ENCODE results near the gene RAB8B. TPM values are rescaled to one million over a fixed set of nuclear protein-coding genes. Genes with fewer than 3 reads are reported as not detected.

Gene RAB8B
- total and polyA plus RNA-seq, 4 donors: 34.4 to 104 (median 53.5) TPM

- Histone ChIP-seq H3K4me1 (ENCODE audit: control insufficient read depth, insufficient read depth, low read length) (peaks cover 4% of the 10 kb centered on the region), H3K27ac (ENCODE audit: low read depth, low read length) (no peak overlapping the region), H3K27me3 (ENCODE audit: control insufficient read depth, insufficient read depth, low read length) (no peaks in the 10 kb centered on the region), H3K36me3 (ENCODE audit: control insufficient read depth, insufficient read depth, low read length) (no peaks in the 10 kb centered on the region), H3K9me3 (ENCODE audit: control insufficient read depth, insufficient read depth, low read length) (no peaks in the 10 kb centered on the region), H3K4me3 (ENCODE audit: low read depth, low read length) (no peak overlapping the region)
- DNase-seq (ENCODE audit: low read depth in 4 of 6, low spot score in 6 of 6): no peak
- 72% methylated on average over 3 of the region's 3 CpGs for WGBS (ENCODE audit: insufficient coverage)
These were observed 85.0 kb downstream of the RAB8B start for GRCh38 chr15:63274427-63274826.

GRCh38 chr15:63276342-63277037, 87.1 kb downstream of the RAB8B start:
- 15% methylated on average over 6 of the region's 11 CpGs for WGBS (ENCODE audit: insufficient coverage)
- peak overlapping the region; percentile 88 for H3K4me3 ChIP-seq (ENCODE audit: low read depth, low read length)
- H3K27me3 ChIP-seq (ENCODE audit: control insufficient read depth, insufficient read depth, low read length): no peaks in the 10 kb centered on the region
- H3K27ac ChIP-seq (ENCODE audit: low read depth, low read length): peak overlapping the region; percentile 84
- H3K36me3 ChIP-seq (ENCODE audit: control insufficient read depth, insufficient read depth, low read length): peaks cover 3% of the 10 kb centered on the region
- H3K4me1 ChIP-seq (ENCODE audit: control insufficient read depth, insufficient read depth, low read length): peaks cover 4% of the 10 kb centered on the region
- H3K9me3 ChIP-seq (ENCODE audit: control insufficient read depth, insufficient read depth, low read length): no peaks in the 10 kb centered on the region
- peak in 2 of 6 donors; percentile 17 to 57 for DNase-seq (ENCODE audit: low read depth in 4 of 6, low spot score in 6 of 6)

GRCh38 chr15:63277038-63277892, 87.9 kb downstream of the RAB8B start, which contains the start of gene APH1B:
APH1B (plus strand) TSS chr15:63277605; CDS start chr15:63277624, 19 bp downstream.
- Histone ChIP-seq H3K27me3 (ENCODE audit: control insufficient read depth, insufficient read depth, low read length) (no peaks in the 10 kb centered on the region), H3K4me1 (ENCODE audit: control insufficient read depth, insufficient read depth, low read length) (peaks cover 4% of the 10 kb centered on the region), H3K36me3 (ENCODE audit: control insufficient read depth, insufficient read depth, low read length) (peaks cover 3% of the 10 kb centered on the region), H3K9me3 (ENCODE audit: control insufficient read depth, insufficient read depth, low read length) (no peaks in the 10 kb centered on the region), H3K4me3 (ENCODE audit: low read depth, low read length) (peak within 1 kb of the TSS; percentile 88), H3K27ac (ENCODE audit: low read depth, low read length) (peak within 1 kb of the TSS; percentile 84)
- WGBS (ENCODE audit: insufficient coverage): under 1% methylated on average over 71 of the region's 102 CpGs
- DNase-seq (ENCODE audit: low read depth in 4 of 6, low spot score in 6 of 6): peak in 5 of 6 donors; percentile 57 to 95 (median 66)

GRCh38 chr15:63277893-63278456, 88.6 kb downstream of the RAB8B start:
- Histone ChIP-seq H3K27ac (ENCODE audit: low read depth, low read length) (peak overlapping the region; percentile 84), H3K36me3 (ENCODE audit: control insufficient read depth, insufficient read depth, low read length) (peaks cover 3% of the 10 kb centered on the region), H3K27me3 (ENCODE audit: control insufficient read depth, insufficient read depth, low read length) (no peaks in the 10 kb centered on the region), H3K4me3 (ENCODE audit: low read depth, low read length) (peak overlapping the region; percentile 81), H3K4me1 (ENCODE audit: control insufficient read depth, insufficient read depth, low read length) (peaks cover 4% of the 10 kb centered on the region), H3K9me3 (ENCODE audit: control insufficient read depth, insufficient read depth, low read length) (no peaks in the 10 kb centered on the region)
- peak in 2 of 6 donors; percentile 41 to 69 for DNase-seq (ENCODE audit: low read depth in 4 of 6, low spot score in 6 of 6)
- 9% methylated on average over 8 of the region's 17 CpGs for WGBS (ENCODE audit: insufficient coverage)

- DNase-seq (ENCODE audit: low read depth in 4 of 6, low spot score in 6 of 6): no peak
- Histone ChIP-seq H3K27ac (ENCODE audit: low read depth, low read length) (no peak overlapping the region), H3K9me3 (ENCODE audit: control insufficient read depth, insufficient read depth, low read length) (no peaks in the 10 kb centered on the region), H3K4me3 (ENCODE audit: low read depth, low read length) (no peak overlapping the region), H3K36me3 (ENCODE audit: control insufficient read depth, insufficient read depth, low read length) (peaks cover 8% of the 10 kb centered on the region), H3K27me3 (ENCODE audit: control insufficient read depth, insufficient read depth, low read length) (no peaks in the 10 kb centered on the region), H3K4me1 (ENCODE audit: control insufficient read depth, insufficient read depth, low read length) (peaks cover 1% of the 10 kb centered on the region)
- 81% methylated on average over 4 of the region's 9 CpGs for WGBS (ENCODE audit: insufficient coverage)
These were observed 93.7 kb downstream of the RAB8B start for GRCh38 chr15:63283126-63283525.

GRCh38 chr15:63284335-63284734, 94.9 kb downstream of the RAB8B start:
- Histone ChIP-seq H3K27me3 (ENCODE audit: control insufficient read depth, insufficient read depth, low read length) (no peaks in the 10 kb centered on the region), H3K4me3 (ENCODE audit: low read depth, low read length) (no peak overlapping the region), H3K4me1 (ENCODE audit: control insufficient read depth, insufficient read depth, low read length) (no peaks in the 10 kb centered on the region), H3K36me3 (ENCODE audit: control insufficient read depth, insufficient read depth, low read length) (peaks cover 8% of the 10 kb centered on the region), H3K9me3 (ENCODE audit: control insufficient read depth, insufficient read depth, low read length) (no peaks in the 10 kb centered on the region), H3K27ac (ENCODE audit: low read depth, low read length) (no peak overlapping the region)
- DNase-seq (ENCODE audit: low read depth in 4 of 6, low spot score in 6 of 6): no peak
- WGBS (ENCODE audit: insufficient coverage): 100% methylated on average over 2 of the region's 6 CpGs

GRCh38 chr15:63287109-63287508, 97.7 kb downstream of the RAB8B start:
- no peaks in the 10 kb centered on the region for H3K9me3 ChIP-seq (ENCODE audit: control insufficient read depth, insufficient read depth, low read length)
- H3K27me3 ChIP-seq (ENCODE audit: control insufficient read depth, insufficient read depth, low read length): no peaks in the 10 kb centered on the region
- WGBS (ENCODE audit: insufficient coverage): 50% methylated on average over 2 of the region's 2 CpGs
- H3K4me3 ChIP-seq (ENCODE audit: low read depth, low read length): no peak overlapping the region
- no peak overlapping the region for H3K27ac ChIP-seq (ENCODE audit: low read depth, low read length)
- H3K4me1 ChIP-seq (ENCODE audit: control insufficient read depth, insufficient read depth, low read length): no peaks in the 10 kb centered on the region
- DNase-seq (ENCODE audit: low read depth in 4 of 6, low spot score in 6 of 6): no peak
- H3K36me3 ChIP-seq (ENCODE audit: control insufficient read depth, insufficient read depth, low read length): peaks cover 7% of the 10 kb centered on the region

GRCh38 chr15:63288342-63288741, 98.9 kb downstream of the RAB8B start:
- Histone ChIP-seq H3K27ac (ENCODE audit: low read depth, low read length) (no peak overlapping the region), H3K4me3 (ENCODE audit: low read depth, low read length) (no peak overlapping the region), H3K4me1 (ENCODE audit: control insufficient read depth, insufficient read depth, low read length) (no peaks in the 10 kb centered on the region), H3K9me3 (ENCODE audit: control insufficient read depth, insufficient read depth, low read length) (no peaks in the 10 kb centered on the region), H3K36me3 (ENCODE audit: control insufficient read depth, insufficient read depth, low read length) (peaks cover 11% of the 10 kb centered on the region), H3K27me3 (ENCODE audit: control insufficient read depth, insufficient read depth, low read length) (no peaks in the 10 kb centered on the region)
- DNase-seq (ENCODE audit: low read depth in 4 of 6, low spot score in 6 of 6): peak in 1 of 6 donors; percentile 15
- 0% methylated on average over 1 of the region's 1 CpG for WGBS (ENCODE audit: insufficient coverage)

GRCh38 chr15:63288778-63289378, 99.5 kb downstream of the RAB8B start:
- Histone ChIP-seq H3K4me1 (ENCODE audit: control insufficient read depth, insufficient read depth, low read length) (no peaks in the 10 kb centered on the region), H3K36me3 (ENCODE audit: control insufficient read depth, insufficient read depth, low read length) (peaks cover 13% of the 10 kb centered on the region), H3K9me3 (ENCODE audit: control insufficient read depth, insufficient read depth, low read length) (no peaks in the 10 kb centered on the region), H3K27me3 (ENCODE audit: control insufficient read depth, insufficient read depth, low read length) (no peaks in the 10 kb centered on the region), H3K4me3 (ENCODE audit: low read depth, low read length) (no peak overlapping the region), H3K27ac (ENCODE audit: low read depth, low read length) (no peak overlapping the region)
- peak; percentile 49 to 94 (median 67) for DNase-seq (ENCODE audit: low read depth in 4 of 6, low spot score in 6 of 6)
- WGBS (ENCODE audit: insufficient coverage): no CpG with 5 or more reads among the region's 4 CpGs

Measured in spinal cord (tissue), 10 donors.